RWPE2 (cell line): ENCODE results near the gene KIFC3.

Experiments
- ATAC-seq: fragments of 200-7000 bp; cut with Tn5 transposase; 3 replicates; pipeline ENCODE4 v1.9.1; 2021; ENCODE audit warnings: low read depth
- DNase-seq: peaks from one replicate; pipeline ENCODE4 v3.0.0-alpha.2; 2020; ENCODE audit warnings: low spot score
- H3K27ac ChIP-seq: fragments of 450-650 bp; 2 replicates; pipeline ENCODE4 v1.5.1; 2017; ENCODE audit warnings: mild to moderate bottlenecking; ENCODE audit not compliant: poor library complexity, severe bottlenecking
- H3K27me3 ChIP-seq: fragments of 250-450 bp; sonication (Bioruptor Pico); 2 replicates; pipeline ENCODE4 v1.5.1; 2021; ENCODE audit warnings: mild to moderate bottlenecking, moderate library complexity; ENCODE audit not compliant: insufficient read depth, poor library complexity, severe bottlenecking
- H3K36me3 ChIP-seq: fragments of 250-450 bp; sonication (Bioruptor Pico); 2 replicates; pipeline ENCODE4 v1.5.1; 2020; ENCODE audit warnings: low read depth, mild to moderate bottlenecking, moderate library complexity
- H3K4me1 ChIP-seq: fragments of 250-450 bp; sonication (Bioruptor Pico); 2 replicates; pipeline ENCODE4 v1.5.1; 2021; ENCODE audit warnings: mild to moderate bottlenecking, moderate library complexity; ENCODE audit not compliant: insufficient read depth, poor library complexity, severe bottlenecking
- H3K4me3 ChIP-seq: fragments of 250-450 bp; sonication (Bioruptor Pico); 2 replicates; pipeline ENCODE4 v1.5.1; 2021; ENCODE audit warnings: mild to moderate bottlenecking, moderate library complexity; ENCODE audit not compliant: severe bottlenecking
- H3K9me3 ChIP-seq: fragments of 250-450 bp; sonication (Bioruptor Pico); 2 replicates; pipeline ENCODE4 v1.5.1; 2021; ENCODE audit warnings: mild to moderate bottlenecking, moderate library complexity; ENCODE audit not compliant: severe bottlenecking
- CTCF ChIP-seq: fragments of 450-650 bp; IDR thresholded peaks from one replicate; pipeline ENCODE4 v1.5.1; 2017; ENCODE audit warnings: mild to moderate bottlenecking, moderate library complexity; ENCODE audit not compliant: poor library complexity, severe bottlenecking

The KIFC3 gene

DNA sequence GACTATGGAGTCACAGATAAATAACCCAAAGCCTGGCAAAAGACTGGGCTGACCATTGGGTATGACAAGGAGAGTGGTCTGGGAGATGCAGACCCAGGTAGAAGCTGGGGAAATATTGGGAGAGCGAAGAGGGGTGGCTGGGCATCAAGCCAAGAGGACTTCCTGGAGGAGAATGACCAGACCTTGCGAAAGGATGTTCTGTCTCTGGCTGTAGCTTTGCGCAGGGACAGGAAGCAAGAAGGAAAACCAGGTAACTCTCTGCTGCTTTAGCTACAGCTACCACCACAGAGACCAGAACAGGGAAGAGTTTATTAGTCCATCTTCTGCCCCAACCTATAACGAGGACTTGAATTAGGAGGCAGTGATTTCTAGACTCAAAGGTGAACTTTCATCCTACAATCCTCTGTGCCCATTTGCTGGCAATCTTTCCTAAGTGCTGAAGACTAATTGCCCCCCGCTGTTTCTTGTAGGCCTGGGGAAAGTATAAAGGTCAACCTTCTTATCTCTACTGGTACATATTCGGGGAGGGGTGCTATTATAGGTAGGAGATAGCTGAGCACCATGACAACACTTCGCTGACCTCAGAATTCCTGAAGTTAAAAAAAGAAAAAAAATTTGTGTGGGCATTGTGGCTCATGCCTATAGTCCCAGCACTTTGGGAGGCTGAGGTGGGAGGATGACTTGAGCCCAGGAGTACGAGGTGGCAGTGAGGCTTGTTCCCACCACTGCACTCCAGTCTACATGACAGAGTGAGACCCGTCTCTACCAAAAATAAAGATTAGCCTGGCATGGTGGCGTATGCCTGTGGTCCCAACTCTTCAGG lies 19.1 kb upstream of the KIFC3 start:
- TF ChIP-seq CTCF = no peak
- no peaks in the 10 kb centered on the region for H3K27me3 ChIP-seq
- H3K27ac ChIP-seq = peak overlapping the region; percentile 5
- no peaks in the 10 kb centered on the region for H3K9me3 ChIP-seq
- H3K4me3 ChIP-seq = no peak overlapping the region
- no peak for ATAC-seq
- H3K4me1 ChIP-seq = peaks cover 33% of the 10 kb centered on the region
- no peaks in the 10 kb centered on the region for H3K36me3 ChIP-seq
- no peak for DNase-seq

DNA sequence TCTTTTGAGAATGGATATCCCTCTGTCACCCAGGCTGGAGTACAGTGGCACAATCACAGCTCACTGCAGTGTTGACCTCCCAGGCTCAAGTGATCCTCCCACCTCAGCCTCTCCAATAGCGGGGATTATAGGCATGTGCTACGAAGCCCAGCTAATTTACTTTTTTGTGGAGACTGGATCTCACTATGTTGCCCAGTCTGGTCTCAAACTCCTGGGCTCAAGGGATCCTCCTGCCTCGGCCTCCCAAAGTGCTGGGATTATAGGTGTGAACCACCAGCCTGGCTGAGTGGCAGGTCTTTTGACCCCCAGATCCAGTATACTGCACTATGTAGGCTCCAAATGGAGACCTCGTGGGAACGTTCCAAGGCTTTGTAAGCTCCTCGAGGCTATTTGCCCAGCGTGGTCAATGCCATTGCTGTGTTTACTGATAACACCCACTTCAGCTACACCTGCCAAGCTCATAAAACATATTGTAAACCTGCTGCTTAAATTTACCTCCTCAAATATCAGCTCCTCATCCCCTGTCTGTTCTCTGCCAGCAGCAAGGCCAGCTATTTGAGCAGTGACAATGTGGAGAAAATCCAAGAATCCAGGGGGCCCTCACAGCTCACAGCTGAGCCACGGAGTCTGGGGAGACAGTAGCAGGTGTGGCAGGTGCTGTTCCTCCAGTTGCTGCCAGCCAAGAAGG lies 16.2 kb upstream of the KIFC3 start:
- no peak for TF ChIP-seq CTCF
- Histone ChIP-seq H3K4me1 (peaks cover 23% of the 10 kb centered on the region), H3K9me3 (no peaks in the 10 kb centered on the region), H3K36me3 (no peaks in the 10 kb centered on the region), H3K4me3 (no peak overlapping the region), H3K27me3 (no peaks in the 10 kb centered on the region), H3K27ac (no peak overlapping the region)
- no peak for DNase-seq
- ATAC-seq = no peak

- TF ChIP-seq CTCF = no peak
- Histone ChIP-seq H3K9me3 (no peaks in the 10 kb centered on the region), H3K4me1 (peaks cover 19% of the 10 kb centered on the region), H3K4me3 (no peak overlapping the region), H3K27ac (peak overlapping the region; percentile 80), H3K27me3 (no peaks in the 10 kb centered on the region), H3K36me3 (no peaks in the 10 kb centered on the region)
- ATAC-seq (no peak), DNase-seq (no peak)
These were observed 15.4 kb upstream of the KIFC3 start for GRCh38 chr16:57817680-57818079.

GRCh38 chr16:57815987-57816745 lies 13.9 kb upstream of the KIFC3 start:
- no peak for TF ChIP-seq CTCF
- H3K4me1 ChIP-seq = peaks cover 23% of the 10 kb centered on the region
- peak; percentile 95 for DNase-seq
- peak overlapping the region; percentile 80 for H3K27ac ChIP-seq
- peak; percentile 82 for ATAC-seq
- no peaks in the 10 kb centered on the region for H3K36me3 ChIP-seq
- no peaks in the 10 kb centered on the region for H3K9me3 ChIP-seq
- no peak overlapping the region for H3K4me3 ChIP-seq
- no peaks in the 10 kb centered on the region for H3K27me3 ChIP-seq
